A204.1 (cell line): ENCODE data around the gene MDC1.
A peak's percentile ranks its signal among the peaks of the same experiment; 100 is the strongest.
"Not testable (repeated sequence)": the region's sequence is repeated elsewhere in the genome, so short reads cannot be mapped to it uniquely, and the experiment has no call there.

Source experiments
- FAIRE-seq: peaks from 2 replicates; lab custom pipeline; 2012; peaks lifted over from hg19 to GRCh38; lab: Jason Lieb, UNC

Gene MDC1

GRCh38 chr6:30717129-30717844 lies at the start of gene MDC1:
MDC1 (minus strand) TSS chr6:30717281; CDS start chr6:30715175, 2,106 bp downstream.
- peak; percentile 98 for FAIRE-seq

- FAIRE-seq = no peak
Observed at GRCh38 chr6:30766461-30767157, 49.5 kb upstream of the MDC1 start.

- not testable (repeated sequence) for FAIRE-seq
Observed at GRCh38 chr6:30765495-30765894, 48.4 kb upstream of the MDC1 start.

- not testable (repeated sequence) for FAIRE-seq
Observed at GRCh38 chr6:30764490-30765043, 47.5 kb upstream of the MDC1 start.

- FAIRE-seq = no peak
Observed at GRCh38 chr6:30763618-30764489, 46.8 kb upstream of the MDC1 start.

GRCh38 chr6:30763155-30763617 lies 46.1 kb upstream of the MDC1 start:
- no peak for FAIRE-seq

- no peak for FAIRE-seq
Observed at GRCh38 chr6:30761791-30762429, 44.8 kb upstream of the MDC1 start.

- FAIRE-seq = no peak
Observed at GRCh38 chr6:30760549-30760948, 43.5 kb upstream of the MDC1 start.

GRCh38 chr6:30759575-30760239 lies 42.6 kb upstream of the MDC1 start:
- no peak for FAIRE-seq

GRCh38 chr6:30757261-30757904 lies 40.3 kb upstream of the MDC1 start:
- no peak for FAIRE-seq

GRCh38 chr6:30756405-30757003 lies 39.4 kb upstream of the MDC1 start:
- not testable (repeated sequence) for FAIRE-seq

- no peak for FAIRE-seq
Observed at GRCh38 chr6:30754631-30755030, 37.5 kb upstream of the MDC1 start.

GRCh38 chr6:30752157-30752927 lies 35.3 kb upstream of the MDC1 start:
- no peak for FAIRE-seq

- no peak for FAIRE-seq
Observed at GRCh38 chr6:30750379-30750668, 33.2 kb upstream of the MDC1 start.

GRCh38 chr6:30749554-30750378 lies 32.7 kb upstream of the MDC1 start:
- FAIRE-seq = no peak

- no peak for FAIRE-seq
Observed at GRCh38 chr6:30748851-30749540, 31.9 kb upstream of the MDC1 start.

GRCh38 chr6:30747902-30748769 lies 31.1 kb upstream of the MDC1 start:
- no peak for FAIRE-seq
